HepG2 (cell line): ENCODE results near the gene L2HGDH. TPM values are rescaled to one million over a fixed set of nuclear protein-coding genes. Genes with fewer than 3 reads are reported as not detected.

Experiments
- ADNP ChIP-seq: sonication (generic); formaldehyde crosslinking; IDR thresholded peaks from 2 replicates; pipeline ENCODE4 v1.4.0; 2020; ENCODE audit warnings: missing genetic modification reagents
- DDIT3 ChIP-seq: sonication (generic); formaldehyde crosslinking; IDR thresholded peaks from 2 replicates; pipeline ENCODE4 v1.4.0; 2020; ENCODE audit warnings: mild to moderate bottlenecking, missing genetic modification reagents
- ELF1 ChIP-seq: sonication (generic); formaldehyde crosslinking; IDR thresholded peaks from 2 replicates; pipeline ENCODE4 v1.4.0; 2020; ENCODE audit warnings: missing genetic modification reagents
- ETS1 ChIP-seq: sonication (generic); formaldehyde crosslinking; IDR thresholded peaks from 2 replicates; pipeline ENCODE4 v1.4.0; 2020; ENCODE audit warnings: missing genetic modification reagents
- IKZF4 ChIP-seq: sonication (generic); formaldehyde crosslinking; IDR thresholded peaks from 2 replicates; pipeline ENCODE4 v1.5.1; 2020; ENCODE audit warnings: borderline replicate concordance, mild to moderate bottlenecking, low read depth, missing genetic modification reagents; ENCODE audit errors: not compliant biosample characterization
- KAT8 ChIP-seq: IDR thresholded peaks from 2 replicates; pipeline ENCODE4 v1.6.1; 2016; ENCODE audit warnings: missing genetic modification reagents, missing compliant biosample characterization
- PATZ1 ChIP-seq: sonication (generic); formaldehyde crosslinking; IDR thresholded peaks from 2 replicates; pipeline ENCODE4 v1.4.0; 2020; ENCODE audit warnings: missing genetic modification reagents
- PHF20 ChIP-seq: sonication (generic); formaldehyde crosslinking; IDR thresholded peaks from 2 replicates; pipeline ENCODE4 v1.5.0; 2020; ENCODE audit warnings: mild to moderate bottlenecking, missing genetic modification reagents
- SOX6 ChIP-seq, 2 experiments: fragments of 450-650 bp in 1 of 2; sonication (generic) in 1 of 2; formaldehyde crosslinking in 1 of 2; IDR thresholded peaks; 2 replicates each; pipeline versions ENCODE4 v1.4.0 to v1.6.1; 2017 to 2020; ENCODE audit warnings: antibody characterized with exemption in 1 of 2, mild to moderate bottlenecking in 1 of 2, missing genetic modification reagents in 1 of 2
- TFDP2 ChIP-seq: sonication (generic); formaldehyde crosslinking; IDR thresholded peaks from 2 replicates; pipeline ENCODE4 v1.4.0; 2020; ENCODE audit warnings: missing genetic modification reagents
- TRIM24 ChIP-seq: sonication (generic); formaldehyde crosslinking; IDR thresholded peaks from 2 replicates; pipeline ENCODE4 v1.8.0; 2022; ENCODE audit warnings: mild to moderate bottlenecking, missing genetic modification reagents
- TSC22D2 ChIP-seq: sonication (generic); formaldehyde crosslinking; IDR thresholded peaks from 2 replicates; pipeline ENCODE4 v1.5.1; 2020; ENCODE audit warnings: missing genetic modification reagents, mild to moderate bottlenecking, borderline replicate concordance
- USF2 ChIP-seq, 2 experiments: sonication (generic) in 1 of 2; formaldehyde crosslinking in 1 of 2; IDR thresholded peaks; 2 replicates each; pipeline versions ENCODE4 v1.5.1 to v1.6.1; 2011 to 2020; ENCODE audit warnings: borderline replicate concordance in 1 of 2, low read depth in 1 of 2, low read length in 1 of 2, mild to moderate bottlenecking in 1 of 2, missing genetic modification reagents in 1 of 2, moderate library complexity in 1 of 2
- ZMAT3 ChIP-seq: sonication (generic); formaldehyde crosslinking; conservative IDR thresholded peaks from 2 replicates; pipeline ENCODE4 v1.7.0; 2021; ENCODE audit warnings: missing genetic modification reagents
- ZNF468 ChIP-seq: sonication (generic); formaldehyde crosslinking; IDR thresholded peaks from 2 replicates; pipeline ENCODE4 v1.8.0; 2022; ENCODE audit warnings: mild to moderate bottlenecking, moderate library complexity, missing genetic modification reagents
- ZNF510 ChIP-seq: sonication (generic); formaldehyde crosslinking; IDR thresholded peaks from 2 replicates; pipeline ENCODE4 v1.4.0; 2020; ENCODE audit warnings: low read depth, mild to moderate bottlenecking, missing genetic modification reagents
- ZNF563 ChIP-seq: sonication (generic); formaldehyde crosslinking; IDR thresholded peaks from 2 replicates; pipeline ENCODE4 v1.8.0; 2022; ENCODE audit warnings: mild to moderate bottlenecking, moderate library complexity, missing genetic modification reagents
- ZNF770 ChIP-seq: sonication (generic); formaldehyde crosslinking; IDR thresholded peaks from 2 replicates; pipeline ENCODE4 v1.5.0; 2020; ENCODE audit warnings: mild to moderate bottlenecking, missing genetic modification reagents
- polyA plus RNA-seq, 8 experiments: library from polyadenylated mRNA; depleted of rRNA in 3 of 8; stranded (reverse) in 7 of 8; unstranded in 1 of 8; fragments of >200 nt; fragmentation: Illumina TruSeq in 4 of 8; extraction: Trizol in 4 of 8; gene quantifications; 2 replicates each; pipeline versions ENCODE4 v1.2.1 to v1.2.3, GENCODE V29; 2011 to 2016; ENCODE audit warnings: low read depth in 4 of 8, missing spikeins in 1 of 8, mixed read lengths in 1 of 8; ENCODE audit not compliant: insufficient read depth in 1 of 8
- total RNA-seq, 5 experiments: library from RNA; depleted of rRNA; stranded (reverse); fragments of >200 nt; fragmentation: Illumina TruSeq; extraction: Trizol; gene quantifications; 2 replicates each; pipeline ENCODE4 v1.2.3, GENCODE V29; 2016; ENCODE audit warnings: low read depth in 1 of 5

The L2HGDH gene
- total and polyA plus RNA-seq, 2 of the 13 experiments (the other 11 are each of a cell fraction or from before 2014, with no cell fraction given), result 3.3 to 5.0 TPM

GRCh38 chr14:50231475-50232275, 80.4 kb downstream of the L2HGDH start, which contains the start of gene SOS2 (continued):
- TF ChIP-seq TSC22D2 (CRISPR knock-in tag) (no peak), ZNF468 (CRISPR knock-in tag) (no peak), DDIT3 (CRISPR knock-in tag) (no peak), TFDP2 (CRISPR knock-in tag) (peak; percentile 58; the same call in 1 of the 2 replicates), IKZF4 (CRISPR knock-in tag) (peak; percentile 64), TRIM24 (CRISPR knock-in tag) (no peak), ZNF770 (CRISPR knock-in tag) (0 out of 2 replicates have a peak, but pooled peaks have one; percentile 39), ADNP (no peak), ELF1 (CRISPR knock-in tag) (no peak), ZMAT3 (CRISPR knock-in tag) (no peak; the same call in 1 of the 2 replicates), KAT8 (CRISPR knock-in tag) (peak; percentile 51; the same call in 1 of the 2 replicates), PHF20 (CRISPR knock-in tag) (peak; percentile 52; the same call in 1 of the 2 replicates), SOX6 (IDR thresholded peaks at IDR 0.05) (no peak), SOX6 (CRISPR knock-in tag; IDR thresholded peaks at IDR 0.05) (peak; percentile 59; the same call in 1 of the 2 replicates), ETS1 (CRISPR knock-in tag) (no peak), USF2 (IDR thresholded peaks at IDR 0.05; ENCODE audit: low read depth, low read length) (no peak), USF2 (CRISPR knock-in tag; IDR thresholded peaks at IDR 0.05; ENCODE audit: borderline replicate concordance) (no peak), ZNF510 (CRISPR knock-in tag) (0 out of 2 replicates have a peak, but pooled peaks have one; percentile 61), ZNF563 (CRISPR knock-in tag) (peak; percentile 65; the same call in 1 of the 2 replicates), PATZ1 (CRISPR knock-in tag) (peak; percentile 49)
